Neural progenitor cell (in vitro differentiated cells): Measurements from ENCODE around the gene CST9.

Experiments used
- CTCF ChIP-seq: fragments of 200-600 bp; sonication (generic); IDR thresholded peaks from 2 replicates; pipeline ENCODE4 v1.5.1; 2017; ENCODE audit warnings: antibody characterized with exemption, mild to moderate bottlenecking
- EZH2phosphoT487 ChIP-seq: fragments of 200-600 bp; sonication (generic); IDR thresholded peaks from 2 replicates; pipeline ENCODE4 v1.6.1; 2017; ENCODE audit warnings: antibody characterized with exemption

- TF ChIP-seq CTCF (no peak), EZH2phosphoT487 (no peak)
Measured at GRCh38 chr20:23626040-23626620, 20.4 kb upstream of the CST9 start.
